Measurements from ENCODE around the gene HTR3E. TPM values are rescaled to one million over a fixed set of nuclear protein-coding genes. Genes with fewer than 3 reads are reported as not detected.
"Not testable (repeated sequence)": the region's sequence is repeated elsewhere in the genome, so short reads cannot be mapped to it uniquely, and the experiment has no call there.

HTR3E gene
- total RNA-seq, 1 experiment from 2014 or later: not detected

GRCh38 chr3:184121031-184121430, 24.2 kb downstream of the HTR3E start:
- not testable (repeated sequence) for H3K9me3 ChIP-seq (ENCODE audit: low read length); H3K4me2 ChIP-seq (ENCODE audit: low read depth, low read length, poor library complexity, severe bottlenecking); DNase-seq; H3K9ac ChIP-seq (ENCODE audit: low read length); H3K79me2 ChIP-seq (ENCODE audit: low read length); H4K20me1 ChIP-seq (ENCODE audit: insufficient read depth, low read depth, low read length); H3K27me3 ChIP-seq (ENCODE audit: low read length); H3K27ac ChIP-seq (ENCODE audit: low read length); H3K4me1 ChIP-seq (ENCODE audit: low read length); H3K36me3 ChIP-seq (ENCODE audit: insufficient read depth, low read length); H3K9me2 ChIP-seq (replicated peaks; ENCODE audit: insufficient read depth, low read length); H3K4me3 ChIP-seq (ENCODE audit: low read length); H2AFZ ChIP-seq (ENCODE audit: low read length)

DNA sequence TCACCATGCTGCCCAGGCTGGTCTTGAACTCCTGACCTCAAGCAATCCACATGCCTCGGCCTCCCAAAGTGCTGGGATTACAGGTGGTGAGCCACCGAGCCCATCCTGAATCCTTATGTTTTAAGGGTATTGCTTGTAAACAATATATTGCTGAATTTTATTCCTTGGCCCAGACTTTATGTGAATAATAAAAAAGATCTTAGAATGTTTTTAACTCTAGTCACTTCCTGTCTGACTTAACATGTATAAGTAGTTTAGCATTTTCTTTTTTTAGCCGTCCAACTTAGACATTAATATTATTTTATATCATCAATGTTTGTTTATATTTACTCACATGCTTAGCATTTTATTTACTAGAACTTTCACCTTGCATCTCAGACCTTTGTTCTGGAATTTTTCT, 29.1 kb downstream of the HTR3E start:
- H3K9me3 ChIP-seq (ENCODE audit: low read length): no peaks in the 10 kb centered on the region
- no peaks in the 10 kb centered on the region for H3K79me2 ChIP-seq (ENCODE audit: low read length)
- DNase-seq: no peak
- no peaks in the 10 kb centered on the region for H3K4me1 ChIP-seq (ENCODE audit: low read length)
- no peak overlapping the region for H3K4me3 ChIP-seq (ENCODE audit: low read length)
- H2AFZ ChIP-seq (ENCODE audit: low read length): no peak overlapping the region
- no peak overlapping the region for H3K9ac ChIP-seq (ENCODE audit: low read length)
- H3K4me2 ChIP-seq (ENCODE audit: low read depth, low read length, poor library complexity, severe bottlenecking): no peak overlapping the region
- no peaks in the 10 kb centered on the region for H4K20me1 ChIP-seq (ENCODE audit: insufficient read depth, low read depth, low read length)
- no peaks in the 10 kb centered on the region for H3K27me3 ChIP-seq (ENCODE audit: low read length)
- H3K27ac ChIP-seq (ENCODE audit: low read length): no peak overlapping the region
- H3K36me3 ChIP-seq (ENCODE audit: insufficient read depth, low read length): no peaks in the 10 kb centered on the region
- no peaks in the 10 kb centered on the region for H3K9me2 ChIP-seq (replicated peaks; ENCODE audit: insufficient read depth, low read length)

DNA sequence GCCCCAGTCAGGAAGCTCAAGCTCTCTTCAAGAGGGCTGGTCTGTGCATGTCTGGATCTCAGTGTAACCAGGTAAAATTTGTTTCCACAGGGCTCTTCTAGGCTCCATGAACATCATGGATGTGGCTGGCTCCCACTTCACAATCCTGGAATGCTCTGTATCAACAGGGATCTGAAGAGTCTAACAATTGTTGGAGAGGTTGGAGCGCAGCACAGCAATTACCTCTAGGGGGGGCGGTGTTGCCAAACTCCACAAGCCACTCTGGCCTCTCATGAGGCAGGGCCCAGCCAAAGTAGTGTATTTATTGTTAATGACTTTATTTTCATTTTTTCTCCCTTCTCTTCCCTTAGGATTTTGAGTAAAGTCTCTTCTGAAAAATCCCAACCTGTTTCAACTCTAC, 32.1 kb downstream of the HTR3E start:
- Histone ChIP-seq H3K4me1 (ENCODE audit: low read length) (peaks cover 7% of the 10 kb centered on the region), H3K9ac (ENCODE audit: low read length) (no peak overlapping the region), H3K27me3 (ENCODE audit: low read length) (no peaks in the 10 kb centered on the region), H3K9me2 (replicated peaks; ENCODE audit: insufficient read depth, low read length) (no peaks in the 10 kb centered on the region), H3K4me2 (ENCODE audit: low read depth, low read length, poor library complexity, severe bottlenecking) (no peak overlapping the region), H3K36me3 (ENCODE audit: insufficient read depth, low read length) (no peaks in the 10 kb centered on the region), H2AFZ (ENCODE audit: low read length) (no peak overlapping the region), H4K20me1 (ENCODE audit: insufficient read depth, low read depth, low read length) (no peaks in the 10 kb centered on the region), H3K79me2 (ENCODE audit: low read length) (peaks cover 4% of the 10 kb centered on the region; the same call in 1 of the 2 replicates), H3K9me3 (ENCODE audit: low read length) (no peaks in the 10 kb centered on the region), H3K4me3 (ENCODE audit: low read length) (no peak overlapping the region), H3K27ac (ENCODE audit: low read length) (no peak overlapping the region)
- peak; percentile 70 for DNase-seq

DNA sequence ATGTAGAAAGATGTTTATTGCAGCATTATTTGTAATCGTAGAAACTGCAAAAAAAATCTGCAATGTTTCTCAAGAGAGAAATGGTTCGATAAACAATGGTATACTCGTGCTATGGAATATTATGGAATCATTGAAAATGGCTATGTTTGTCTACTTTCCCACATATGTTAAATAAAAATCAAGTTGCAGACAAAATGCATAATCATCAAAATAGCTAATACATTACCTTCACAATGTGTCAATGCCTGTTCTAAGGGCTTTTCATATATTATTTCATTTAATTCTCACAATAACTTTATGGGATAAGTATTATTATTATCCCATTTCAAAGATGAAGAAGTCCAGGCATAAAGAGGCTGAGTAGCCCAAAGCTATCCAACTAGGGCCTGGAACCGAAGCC, 36.1 kb downstream of the HTR3E start:
- H3K4me1 ChIP-seq (ENCODE audit: low read length): peaks cover 31% of the 10 kb centered on the region
- H2AFZ ChIP-seq (ENCODE audit: low read length): no peak overlapping the region
- no peaks in the 10 kb centered on the region for H3K27me3 ChIP-seq (ENCODE audit: low read length)
- peaks cover 12% of the 10 kb centered on the region; the same call in 1 of the 2 replicates for H3K36me3 ChIP-seq (ENCODE audit: insufficient read depth, low read length)
- H3K27ac ChIP-seq (ENCODE audit: low read length): no peak overlapping the region
- no peak overlapping the region for H3K9ac ChIP-seq (ENCODE audit: low read length)
- DNase-seq: no peak
- peaks cover 4% of the 10 kb centered on the region; the same call in 1 of the 2 replicates for H4K20me1 ChIP-seq (ENCODE audit: insufficient read depth, low read depth, low read length)
- no peaks in the 10 kb centered on the region for H3K9me2 ChIP-seq (replicated peaks; ENCODE audit: insufficient read depth, low read length)
- peaks cover 43% of the 10 kb centered on the region for H3K79me2 ChIP-seq (ENCODE audit: low read length)
- no peak overlapping the region for H3K4me3 ChIP-seq (ENCODE audit: low read length)
- H3K4me2 ChIP-seq (ENCODE audit: low read depth, low read length, poor library complexity, severe bottlenecking): peak overlapping the region; percentile 99
- no peaks in the 10 kb centered on the region for H3K9me3 ChIP-seq (ENCODE audit: low read length)

DNA sequence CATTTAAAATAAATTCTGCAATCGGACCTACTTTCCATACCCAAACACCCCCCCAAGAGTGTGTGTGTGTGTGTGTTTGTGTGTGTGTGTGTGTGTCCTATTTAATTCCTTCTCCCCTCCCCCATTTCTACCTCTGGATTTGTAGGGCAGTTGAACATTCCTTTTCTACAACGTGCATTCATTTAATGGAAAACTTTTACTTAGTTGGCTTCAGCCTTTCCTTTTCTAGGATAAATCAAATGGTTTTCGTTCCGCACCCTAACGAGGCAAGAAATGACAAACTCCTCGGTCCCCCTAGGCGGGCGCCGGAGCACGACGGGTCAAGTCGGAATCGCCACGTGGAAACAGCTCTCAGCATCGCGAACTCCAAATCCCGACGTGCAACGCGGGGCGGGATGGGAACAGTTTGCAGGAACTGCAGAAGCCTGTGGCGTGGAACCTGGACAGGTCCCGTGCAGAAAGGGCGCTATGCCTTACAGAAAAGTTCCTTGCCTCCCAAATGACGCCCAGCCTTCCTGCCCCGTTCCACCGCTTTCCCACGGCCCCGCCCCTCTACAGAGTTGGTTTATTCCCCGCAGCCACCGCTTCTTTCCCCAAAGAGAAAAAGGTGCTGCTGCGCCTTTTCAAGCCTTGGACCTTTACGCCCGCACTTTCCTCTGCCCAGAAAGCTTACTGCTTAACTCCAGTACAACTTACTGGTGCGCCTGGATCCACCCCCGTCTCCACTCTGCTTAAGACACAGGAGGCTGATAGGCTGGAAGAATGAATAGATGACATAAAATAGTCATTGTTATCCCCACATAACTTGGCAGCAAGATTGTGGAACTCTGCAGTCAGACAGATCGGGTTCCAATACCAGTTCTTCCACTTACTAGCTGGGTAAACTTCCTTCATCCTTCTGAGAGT, 37.2 kb downstream of the HTR3E start:
- Histone ChIP-seq H3K27ac (ENCODE audit: low read length) (peak overlapping the region; percentile 47), H3K4me1 (ENCODE audit: low read length) (peaks cover 31% of the 10 kb centered on the region), H4K20me1 (ENCODE audit: insufficient read depth, low read depth, low read length) (peaks cover 4% of the 10 kb centered on the region; the same call in 1 of the 2 replicates), H3K9me3 (ENCODE audit: low read length) (no peaks in the 10 kb centered on the region), H3K4me3 (ENCODE audit: low read length) (peak overlapping the region; percentile 86), H3K79me2 (ENCODE audit: low read length) (peaks cover 46% of the 10 kb centered on the region), H3K27me3 (ENCODE audit: low read length) (no peaks in the 10 kb centered on the region), H3K36me3 (ENCODE audit: insufficient read depth, low read length) (peaks cover 14% of the 10 kb centered on the region; the same call in 1 of the 2 replicates), H3K9me2 (replicated peaks; ENCODE audit: insufficient read depth, low read length) (no peaks in the 10 kb centered on the region), H3K4me2 (ENCODE audit: low read depth, low read length, poor library complexity, severe bottlenecking) (peak overlapping the region; percentile 99), H3K9ac (ENCODE audit: low read length) (peak overlapping the region; percentile 88), H2AFZ (ENCODE audit: low read length) (peak overlapping the region; percentile 83)
- peak; percentile 91 for DNase-seq

GRCh38 chr3:184134746-184135148, 37.9 kb downstream of the HTR3E start:
- peaks cover 4% of the 10 kb centered on the region; the same call in 1 of the 2 replicates for H4K20me1 ChIP-seq (ENCODE audit: insufficient read depth, low read depth, low read length)
- peaks cover 14% of the 10 kb centered on the region; the same call in 1 of the 2 replicates for H3K36me3 ChIP-seq (ENCODE audit: insufficient read depth, low read length)
- H3K27me3 ChIP-seq (ENCODE audit: low read length): no peaks in the 10 kb centered on the region
- H3K4me3 ChIP-seq (ENCODE audit: low read length): peak overlapping the region; percentile 86
- H3K4me2 ChIP-seq (ENCODE audit: low read depth, low read length, poor library complexity, severe bottlenecking): peak overlapping the region; percentile 99
- H3K9me3 ChIP-seq (ENCODE audit: low read length): no peaks in the 10 kb centered on the region
- peak overlapping the region; percentile 47 for H3K27ac ChIP-seq (ENCODE audit: low read length)
- DNase-seq: peak; percentile 76
- peak overlapping the region; percentile 83 for H2AFZ ChIP-seq (ENCODE audit: low read length)
- H3K79me2 ChIP-seq (ENCODE audit: low read length): peaks cover 46% of the 10 kb centered on the region
- peak overlapping the region; percentile 88 for H3K9ac ChIP-seq (ENCODE audit: low read length)
- H3K9me2 ChIP-seq (replicated peaks; ENCODE audit: insufficient read depth, low read length): no peaks in the 10 kb centered on the region
- peaks cover 31% of the 10 kb centered on the region for H3K4me1 ChIP-seq (ENCODE audit: low read length)

DNA sequence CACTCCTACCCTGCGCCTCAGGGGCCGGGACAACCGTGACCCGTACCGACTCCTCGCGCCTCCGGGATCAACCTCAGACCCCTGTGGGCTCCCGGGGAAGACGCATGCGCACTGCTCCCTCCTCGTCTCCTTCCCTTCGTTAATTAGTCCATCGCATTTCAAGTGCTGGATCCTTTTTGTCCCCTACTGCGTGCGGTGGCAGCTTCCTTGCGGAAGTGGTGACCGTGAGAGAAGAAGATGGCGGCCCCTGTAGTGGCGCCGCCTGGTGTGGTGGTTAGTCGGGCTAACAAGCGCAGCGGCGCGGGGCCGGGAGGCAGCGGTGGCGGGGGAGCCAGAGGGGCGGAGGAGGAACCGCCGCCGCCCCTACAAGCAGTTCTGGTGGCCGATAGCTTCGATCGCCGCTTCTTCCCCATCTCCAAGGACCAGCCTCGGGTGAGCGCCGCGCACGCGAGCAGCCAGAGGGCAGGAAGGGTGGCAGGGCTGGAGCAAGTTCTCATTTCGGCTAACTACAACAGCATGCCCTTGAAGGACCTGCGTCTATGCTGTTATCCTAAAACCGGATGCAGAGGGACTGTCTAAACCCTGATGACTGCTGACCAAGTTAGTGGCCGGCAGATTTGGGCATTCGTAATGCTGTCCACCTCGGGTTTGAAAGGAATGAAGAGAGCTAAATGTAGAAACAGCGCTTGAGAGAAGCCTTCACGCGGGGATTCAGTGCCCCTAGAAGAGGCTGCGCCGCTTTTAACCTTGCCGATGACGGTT, 38.5 kb downstream of the HTR3E start, which contains the start of gene EIF2B5:
TSS of gene EIF2B5 (plus strand) at position 210 of the 762 bp plus-strand sequence. CDS start at position 238, 28 bp downstream.
- peak within 1 kb of the TSS; percentile 83 for H2AFZ ChIP-seq (ENCODE audit: low read length)
- H3K9ac ChIP-seq (ENCODE audit: low read length): peak within 1 kb of the TSS; percentile 88
- H3K79me2 ChIP-seq (ENCODE audit: low read length): peaks cover 46% of the 10 kb centered on the region
- no peaks in the 10 kb centered on the region for H3K9me3 ChIP-seq (ENCODE audit: low read length)
- no peaks in the 10 kb centered on the region for H3K9me2 ChIP-seq (replicated peaks; ENCODE audit: insufficient read depth, low read length)
- no peaks in the 10 kb centered on the region for H3K27me3 ChIP-seq (ENCODE audit: low read length)
- peaks cover 4% of the 10 kb centered on the region; the same call in 1 of the 2 replicates for H4K20me1 ChIP-seq (ENCODE audit: insufficient read depth, low read depth, low read length)
- peak within 1 kb of the TSS; percentile 86 for H3K4me3 ChIP-seq (ENCODE audit: low read length)
- H3K4me1 ChIP-seq (ENCODE audit: low read length): peaks cover 31% of the 10 kb centered on the region
- DNase-seq: peak; percentile 98
- peaks cover 18% of the 10 kb centered on the region; the same call in 1 of the 2 replicates for H3K36me3 ChIP-seq (ENCODE audit: insufficient read depth, low read length)
- peak within 1 kb of the TSS; percentile 99 for H3K4me2 ChIP-seq (ENCODE audit: low read depth, low read length, poor library complexity, severe bottlenecking)
- peak within 1 kb of the TSS; percentile 47 for H3K27ac ChIP-seq (ENCODE audit: low read length)

GRCh38 chr3:184135911-184136260, 39.0 kb downstream of the HTR3E start:
- H3K4me2 ChIP-seq (ENCODE audit: low read depth, low read length, poor library complexity, severe bottlenecking): peak overlapping the region; percentile 99

More at GRCh38 chr3:184135911-184136260, 39.0 kb downstream of the HTR3E start:
- peak overlapping the region; percentile 83; the same call in 1 of the 2 replicates for H2AFZ ChIP-seq (ENCODE audit: low read length)
- H3K9me3 ChIP-seq (ENCODE audit: low read length): no peaks in the 10 kb centered on the region
- H3K4me1 ChIP-seq (ENCODE audit: low read length): peaks cover 31% of the 10 kb centered on the region
- peak overlapping the region; percentile 47 for H3K27ac ChIP-seq (ENCODE audit: low read length)
- H3K79me2 ChIP-seq (ENCODE audit: low read length): peaks cover 46% of the 10 kb centered on the region
- peaks cover 22% of the 10 kb centered on the region; the same call in 1 of the 2 replicates for H3K36me3 ChIP-seq (ENCODE audit: insufficient read depth, low read length)
- no peaks in the 10 kb centered on the region for H3K27me3 ChIP-seq (ENCODE audit: low read length)
- H3K4me3 ChIP-seq (ENCODE audit: low read length): peak overlapping the region; percentile 86
- DNase-seq: no peak
- H3K9ac ChIP-seq (ENCODE audit: low read length): peak overlapping the region; percentile 88
- no peaks in the 10 kb centered on the region for H3K9me2 ChIP-seq (replicated peaks; ENCODE audit: insufficient read depth, low read length)
- peaks cover 4% of the 10 kb centered on the region; the same call in 1 of the 2 replicates for H4K20me1 ChIP-seq (ENCODE audit: insufficient read depth, low read depth, low read length)

All from Karpas-422 (cell line).